22Rv1 (cell line): ENCODE results near the gene AKT3.

Experiments
- H3K27ac ChIP-seq: fragments of 450-650 bp; 2 replicates; pipeline ENCODE4 v1.5.1; 2017
- ZFX ChIP-seq: fragments of 450-650 bp; IDR thresholded peaks from 2 replicates; pipeline ENCODE4 v1.6.1; 2017; ENCODE audit warnings: antibody characterized with exemption, borderline replicate concordance
- TF ChIP-seq, protein P1 (sequence below): fragments of 450-650 bp; IDR thresholded peaks from 2 replicates; pipeline ENCODE4 v1.5.1; 2017; ENCODE audit warnings: mild to moderate bottlenecking

Gene AKT3

DNA sequence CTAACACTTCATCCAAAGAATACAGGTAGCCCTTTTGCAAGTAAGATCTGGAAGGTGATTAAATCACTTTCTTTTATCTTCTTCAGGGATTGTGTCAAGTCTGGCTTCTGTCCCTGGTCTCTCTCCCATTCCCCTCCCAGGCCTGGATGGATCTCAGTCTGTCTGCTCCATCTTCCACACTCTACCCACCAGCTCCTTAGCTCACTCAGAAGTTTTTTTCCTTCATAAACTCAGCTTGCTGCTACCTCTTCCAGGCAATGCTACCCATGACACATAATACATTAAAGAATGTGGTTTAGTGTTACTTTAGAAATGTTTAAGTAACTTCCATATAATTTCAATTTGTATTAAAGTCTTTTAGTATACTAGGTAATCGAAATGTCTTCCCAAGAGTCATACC is 133.1 kb downstream of the AKT3 start:
- H3K27ac ChIP-seq: no peak overlapping the region
- TF ChIP-seq, protein P1, sequence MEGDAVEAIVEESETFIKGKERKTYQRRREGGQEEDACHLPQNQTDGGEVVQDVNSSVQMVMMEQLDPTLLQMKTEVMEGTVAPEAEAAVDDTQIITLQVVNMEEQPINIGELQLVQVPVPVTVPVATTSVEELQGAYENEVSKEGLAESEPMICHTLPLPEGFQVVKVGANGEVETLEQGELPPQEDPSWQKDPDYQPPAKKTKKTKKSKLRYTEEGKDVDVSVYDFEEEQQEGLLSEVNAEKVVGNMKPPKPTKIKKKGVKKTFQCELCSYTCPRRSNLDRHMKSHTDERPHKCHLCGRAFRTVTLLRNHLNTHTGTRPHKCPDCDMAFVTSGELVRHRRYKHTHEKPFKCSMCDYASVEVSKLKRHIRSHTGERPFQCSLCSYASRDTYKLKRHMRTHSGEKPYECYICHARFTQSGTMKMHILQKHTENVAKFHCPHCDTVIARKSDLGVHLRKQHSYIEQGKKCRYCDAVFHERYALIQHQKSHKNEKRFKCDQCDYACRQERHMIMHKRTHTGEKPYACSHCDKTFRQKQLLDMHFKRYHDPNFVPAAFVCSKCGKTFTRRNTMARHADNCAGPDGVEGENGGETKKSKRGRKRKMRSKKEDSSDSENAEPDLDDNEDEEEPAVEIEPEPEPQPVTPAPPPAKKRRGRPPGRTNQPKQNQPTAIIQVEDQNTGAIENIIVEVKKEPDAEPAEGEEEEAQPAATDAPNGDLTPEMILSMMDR: no peak
- no peak for TF ChIP-seq ZFX

DNA sequence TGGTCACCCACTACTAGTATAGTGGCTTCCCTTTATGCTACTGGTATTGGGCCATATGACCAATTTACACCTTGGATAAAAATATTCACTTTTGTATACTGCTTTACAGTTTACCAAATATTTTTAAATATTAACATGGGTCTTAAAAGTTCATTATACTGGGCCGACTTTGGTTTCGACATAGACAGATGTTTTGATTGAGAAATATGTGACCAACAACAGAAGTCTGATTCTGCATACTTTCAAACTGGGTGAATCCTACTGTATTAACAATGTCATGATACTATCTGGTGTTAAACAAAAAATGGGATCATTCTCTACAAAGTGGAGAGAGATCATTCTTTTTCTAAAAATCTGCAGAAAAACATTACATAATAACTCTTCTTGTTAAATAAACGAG is 134.8 kb downstream of the AKT3 start:
- no peak overlapping the region for H3K27ac ChIP-seq
- TF ChIP-seq, protein P1: no peak
- no peak for TF ChIP-seq ZFX

DNA sequence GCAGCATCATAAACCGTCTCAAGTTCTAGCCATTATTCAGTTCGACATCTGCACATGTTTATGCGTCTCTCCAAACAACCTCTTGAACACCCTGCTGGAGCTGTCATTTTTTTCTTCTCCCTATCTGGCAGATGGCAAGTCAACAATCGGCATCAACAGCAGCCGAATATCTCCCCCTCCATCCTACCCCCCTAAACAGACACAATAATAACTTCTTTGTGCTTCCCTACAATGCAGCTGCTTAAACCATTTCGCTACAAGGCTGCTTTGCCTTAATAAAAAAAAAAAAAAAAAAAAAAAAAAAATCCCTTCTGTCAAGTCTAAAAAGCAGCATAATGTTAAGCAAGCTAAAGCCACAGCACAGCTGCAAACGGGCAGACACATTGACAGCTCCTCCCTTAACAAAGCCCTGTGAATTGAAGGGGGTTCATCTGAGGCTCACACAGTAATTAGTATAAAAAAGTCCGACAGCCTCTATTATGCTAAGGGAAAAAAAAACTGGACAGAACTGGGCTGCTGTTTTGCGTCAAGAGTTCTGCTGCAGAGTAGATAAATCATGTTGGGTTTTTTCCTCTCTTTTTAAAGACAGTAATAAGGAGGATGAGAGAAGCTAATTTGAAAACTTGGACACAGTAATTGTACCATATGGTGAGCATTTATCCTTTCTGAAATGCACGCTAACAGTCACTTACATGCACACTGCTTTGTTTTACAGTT is 136.4 kb downstream of the AKT3 start:
- TF ChIP-seq, protein P1: no peak
- TF ChIP-seq ZFX: no peak
- H3K27ac ChIP-seq: no peak overlapping the region

DNA sequence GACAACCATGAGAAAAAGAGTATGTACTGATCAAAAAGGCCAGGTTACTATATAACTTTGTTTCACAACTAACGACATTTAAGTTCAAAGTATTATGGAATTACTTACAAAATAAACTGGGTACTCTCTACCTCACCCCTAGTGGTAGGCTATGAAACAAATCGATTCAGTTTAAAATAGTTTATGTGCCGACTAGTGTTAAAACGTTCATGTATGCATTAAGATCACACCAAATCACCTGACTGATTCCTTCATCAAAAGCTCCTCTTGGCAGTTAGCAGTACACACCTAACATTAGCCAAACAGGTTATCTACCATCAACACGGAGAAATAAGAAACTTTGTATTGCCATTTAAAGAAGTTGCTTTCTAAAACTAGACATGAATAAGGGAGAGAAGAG is 137.1 kb downstream of the AKT3 start:
- no peak overlapping the region for H3K27ac ChIP-seq
- no peak for TF ChIP-seq ZFX
- TF ChIP-seq, protein P1: peak; percentile 19; the same call in 1 of the 2 replicates

DNA sequence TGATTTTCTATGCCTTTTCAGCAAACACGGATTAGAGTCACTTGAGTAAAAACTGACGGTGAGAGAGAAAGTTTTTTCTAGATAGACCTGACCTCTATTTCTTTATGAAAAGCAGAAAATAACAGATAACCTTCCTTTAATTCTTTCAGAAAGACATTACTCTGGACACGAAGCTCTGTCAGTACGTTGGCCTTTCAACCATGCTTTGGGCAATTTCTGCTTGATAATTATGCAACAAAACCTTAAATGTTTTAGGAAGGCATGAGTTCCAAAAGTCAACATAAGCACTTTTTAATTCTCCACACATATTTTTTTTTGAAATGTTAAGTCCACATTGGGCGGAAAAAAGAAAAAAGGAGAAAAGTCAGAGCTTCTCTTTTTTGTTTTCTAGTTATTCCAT is 137.8 kb downstream of the AKT3 start:
- H3K27ac ChIP-seq: no peak overlapping the region

DNA sequence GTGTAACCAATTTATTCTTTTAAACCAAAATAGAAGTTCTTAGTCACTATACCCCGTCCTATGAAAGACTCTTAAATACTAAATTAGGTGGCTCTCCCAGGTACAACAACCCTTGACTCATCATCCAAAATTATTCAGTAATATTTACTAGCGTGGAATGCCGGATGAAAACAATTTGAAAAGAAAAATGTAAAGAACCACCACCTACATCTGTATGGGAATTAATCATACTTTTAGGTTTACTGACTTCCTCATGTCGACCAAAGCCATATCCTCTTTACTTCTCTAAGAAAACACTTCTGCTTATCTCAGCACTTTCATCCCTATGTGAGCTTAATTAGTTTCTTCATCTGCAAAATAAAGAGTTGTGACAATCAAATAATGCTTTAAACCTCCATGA is 139.6 kb downstream of the AKT3 start:
- H3K27ac ChIP-seq: no peak overlapping the region
- no peak for TF ChIP-seq ZFX
- TF ChIP-seq, protein P1: no peak

More for the DNA sequence above, 137.8 kb downstream of the AKT3 start:
- TF ChIP-seq ZFX: no peak
- TF ChIP-seq, protein P1: no peak

DNA sequence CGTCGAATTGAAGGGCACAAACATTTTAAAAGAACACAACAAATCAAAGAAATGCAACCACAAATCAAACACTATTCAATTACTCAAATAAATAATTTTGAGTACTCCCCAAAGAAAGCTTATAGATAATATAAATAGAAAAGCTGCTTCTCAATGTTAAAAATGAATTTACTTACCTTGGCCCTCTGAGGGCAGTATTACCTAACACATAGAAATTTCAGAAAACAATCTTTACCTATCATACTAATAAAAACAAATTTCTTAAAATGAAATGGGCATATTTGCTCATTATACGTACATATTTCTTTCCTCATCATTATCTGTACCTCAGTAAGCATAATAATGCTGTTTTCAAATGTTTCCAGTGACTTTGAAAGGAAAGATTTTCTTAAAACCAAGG is 141.8 kb downstream of the AKT3 start:
- no peak overlapping the region for H3K27ac ChIP-seq
- no peak for TF ChIP-seq ZFX
- TF ChIP-seq, protein P1: 0 out of 2 replicates have a peak, but pooled peaks have one; percentile 17
